ENCODE results near the gene SPOP.

SPOP gene

DNA sequence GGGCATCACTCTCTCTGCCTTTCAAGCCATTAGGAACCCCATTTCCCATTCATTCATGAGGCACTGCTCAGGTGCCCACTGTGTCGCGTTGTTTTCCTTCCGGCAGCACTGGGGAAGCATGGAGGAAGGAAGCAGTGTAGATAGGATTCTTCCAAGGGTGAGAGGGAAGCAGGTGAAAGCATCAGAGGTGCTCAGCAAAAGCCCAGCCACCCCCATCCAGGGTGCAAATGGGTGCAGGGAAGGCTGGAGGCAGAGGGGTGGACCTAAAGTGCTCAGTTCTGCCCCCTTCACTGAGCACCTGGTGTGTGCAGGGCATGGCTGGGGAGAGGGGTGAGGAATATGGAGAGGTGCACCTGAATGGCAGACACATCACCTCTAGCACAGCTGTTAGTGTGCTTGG lies 105.7 kb downstream of the SPOP start:
- TF ChIP-seq TAF1 (IDR thresholded peaks at IDR 0.05; ENCODE audit: borderline replicate concordance, insufficient read depth, low read length) (no peak), FOXP2 (optimal IDR thresholded peaks at IDR 0.05; ENCODE audit: borderline replicate concordance, extremely low read depth, extremely low read length, insufficient read depth) (no peak), SIN3A (IDR thresholded peaks at IDR 0.05; ENCODE audit: borderline replicate concordance, insufficient read depth, low read length) (no peak)

DNA sequence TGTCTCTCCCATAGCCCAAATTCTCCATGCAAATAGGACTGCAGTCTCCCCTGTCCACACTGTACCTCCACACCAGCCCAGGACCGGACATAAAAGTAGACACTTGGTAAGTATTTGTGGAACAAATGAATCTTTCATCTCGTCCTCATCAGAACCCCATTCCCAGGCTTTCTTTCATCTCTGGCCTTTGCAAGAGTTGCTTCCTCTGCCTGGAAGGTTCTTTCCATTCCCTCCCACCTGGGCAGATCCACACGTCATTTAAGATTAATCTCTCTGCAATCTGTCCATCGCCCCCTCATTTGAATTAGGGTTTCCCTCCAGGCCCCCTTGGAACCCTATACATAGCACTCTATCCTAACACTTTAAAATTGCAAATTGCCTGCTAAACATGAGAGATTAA lies 106.1 kb downstream of the SPOP start:
- TF ChIP-seq SIN3A (IDR thresholded peaks at IDR 0.05; ENCODE audit: borderline replicate concordance, insufficient read depth, low read length) (no peak), POLR2AphosphoS5 (IDR thresholded peaks at IDR 0.05; ENCODE audit: low read depth, low read length) (no peak), FOXP2 (optimal IDR thresholded peaks at IDR 0.05; ENCODE audit: borderline replicate concordance, extremely low read depth, extremely low read length, insufficient read depth) (no peak), TAF1 (IDR thresholded peaks at IDR 0.05; ENCODE audit: borderline replicate concordance, insufficient read depth, low read length) (no peak)
- TF ChIP-seq, protein P1, sequence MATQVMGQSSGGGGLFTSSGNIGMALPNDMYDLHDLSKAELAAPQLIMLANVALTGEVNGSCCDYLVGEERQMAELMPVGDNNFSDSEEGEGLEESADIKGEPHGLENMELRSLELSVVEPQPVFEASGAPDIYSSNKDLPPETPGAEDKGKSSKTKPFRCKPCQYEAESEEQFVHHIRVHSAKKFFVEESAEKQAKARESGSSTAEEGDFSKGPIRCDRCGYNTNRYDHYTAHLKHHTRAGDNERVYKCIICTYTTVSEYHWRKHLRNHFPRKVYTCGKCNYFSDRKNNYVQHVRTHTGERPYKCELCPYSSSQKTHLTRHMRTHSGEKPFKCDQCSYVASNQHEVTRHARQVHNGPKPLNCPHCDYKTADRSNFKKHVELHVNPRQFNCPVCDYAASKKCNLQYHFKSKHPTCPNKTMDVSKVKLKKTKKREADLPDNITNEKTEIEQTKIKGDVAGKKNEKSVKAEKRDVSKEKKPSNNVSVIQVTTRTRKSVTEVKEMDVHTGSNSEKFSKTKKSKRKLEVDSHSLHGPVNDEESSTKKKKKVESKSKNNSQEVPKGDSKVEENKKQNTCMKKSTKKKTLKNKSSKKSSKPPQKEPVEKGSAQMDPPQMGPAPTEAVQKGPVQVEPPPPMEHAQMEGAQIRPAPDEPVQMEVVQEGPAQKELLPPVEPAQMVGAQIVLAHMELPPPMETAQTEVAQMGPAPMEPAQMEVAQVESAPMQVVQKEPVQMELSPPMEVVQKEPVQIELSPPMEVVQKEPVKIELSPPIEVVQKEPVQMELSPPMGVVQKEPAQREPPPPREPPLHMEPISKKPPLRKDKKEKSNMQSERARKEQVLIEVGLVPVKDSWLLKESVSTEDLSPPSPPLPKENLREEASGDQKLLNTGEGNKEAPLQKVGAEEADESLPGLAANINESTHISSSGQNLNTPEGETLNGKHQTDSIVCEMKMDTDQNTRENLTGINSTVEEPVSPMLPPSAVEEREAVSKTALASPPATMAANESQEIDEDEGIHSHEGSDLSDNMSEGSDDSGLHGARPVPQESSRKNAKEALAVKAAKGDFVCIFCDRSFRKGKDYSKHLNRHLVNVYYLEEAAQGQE (IDR thresholded peaks at IDR 0.05; ENCODE audit: insufficient read depth in 1 of 2, low read depth in 2 of 2, low read length in 2 of 2) = no peak

DNA sequence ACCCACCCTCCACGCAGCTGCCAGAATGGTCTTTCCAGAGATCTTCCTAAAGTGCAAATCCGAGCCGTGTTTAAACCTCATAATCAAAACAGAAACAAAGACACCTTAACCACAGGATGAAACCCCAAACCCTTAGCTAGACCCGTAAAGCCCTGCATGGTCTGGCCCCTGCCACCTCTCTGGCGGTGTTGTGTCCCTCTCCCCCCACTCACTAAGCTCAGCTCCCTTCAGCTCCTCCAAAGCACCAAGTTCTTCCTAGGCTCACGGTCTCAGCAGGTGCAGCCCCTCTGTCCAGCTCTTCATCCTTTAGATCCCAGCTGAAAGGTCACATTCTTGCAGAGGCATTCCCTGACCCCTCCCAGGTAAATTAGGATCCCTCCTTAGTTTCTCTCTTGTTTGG lies 106.6 kb downstream of the SPOP start:
- TF ChIP-seq SIN3A (IDR thresholded peaks at IDR 0.05; ENCODE audit: borderline replicate concordance, insufficient read depth, low read length) (no peak), FOXP2 (optimal IDR thresholded peaks at IDR 0.05; ENCODE audit: borderline replicate concordance, extremely low read depth, extremely low read length, insufficient read depth) (no peak), TAF1 (IDR thresholded peaks at IDR 0.05; ENCODE audit: borderline replicate concordance, insufficient read depth, low read length) (no peak), POLR2AphosphoS5 (IDR thresholded peaks at IDR 0.05; ENCODE audit: low read depth, low read length) (no peak)
- TF ChIP-seq, protein P1 (IDR thresholded peaks at IDR 0.05; ENCODE audit: insufficient read depth in 1 of 2, low read depth in 2 of 2, low read length in 2 of 2) = no peak

DNA sequence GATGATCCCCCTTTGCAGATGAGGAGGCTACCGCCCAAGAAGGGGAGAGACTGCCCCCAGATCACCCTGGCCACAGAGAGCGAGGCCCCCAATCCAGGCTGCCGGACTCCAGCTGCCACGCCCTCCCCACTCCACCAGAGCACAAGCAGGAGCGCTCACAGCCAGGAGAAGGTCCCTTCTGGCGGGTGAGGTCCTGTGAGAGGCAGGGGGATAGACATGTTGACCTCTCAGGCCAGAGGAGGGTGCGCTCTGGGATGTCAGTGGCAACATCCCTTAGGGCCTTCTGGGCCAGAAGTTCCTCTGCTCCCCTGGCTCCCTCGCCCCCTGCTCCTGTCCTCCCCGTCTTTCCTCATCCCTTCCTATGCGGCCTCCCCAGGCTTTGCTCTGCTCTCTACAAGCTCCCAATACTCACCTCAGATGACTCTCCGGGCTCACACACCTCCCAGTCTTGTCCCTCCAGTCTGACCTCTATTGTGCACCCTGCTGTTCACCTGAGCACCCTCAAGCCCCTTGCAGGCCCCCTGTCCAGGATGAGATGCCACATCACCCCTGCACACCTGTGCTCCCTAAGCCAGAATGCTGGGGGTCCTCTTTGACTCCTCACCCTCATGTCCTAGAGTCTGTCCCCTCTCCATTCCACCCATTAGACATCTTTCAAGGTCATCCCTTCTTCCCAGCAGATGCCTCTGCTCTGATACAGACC lies 107.2 kb downstream of the SPOP start:
- no peak for TF ChIP-seq FOXP2 (optimal IDR thresholded peaks at IDR 0.05; ENCODE audit: borderline replicate concordance, extremely low read depth, extremely low read length, insufficient read depth)
- TF ChIP-seq, protein P1 (IDR thresholded peaks at IDR 0.05; ENCODE audit: insufficient read depth in 1 of 2, low read depth in 2 of 2, low read length in 2 of 2) = no peak
- no peak for TF ChIP-seq SIN3A (IDR thresholded peaks at IDR 0.05; ENCODE audit: borderline replicate concordance, insufficient read depth, low read length)
- no peak for TF ChIP-seq TAF1 (IDR thresholded peaks at IDR 0.05; ENCODE audit: borderline replicate concordance, insufficient read depth, low read length)
- TF ChIP-seq POLR2AphosphoS5 (IDR thresholded peaks at IDR 0.05; ENCODE audit: low read depth, low read length) = no peak

DNA sequence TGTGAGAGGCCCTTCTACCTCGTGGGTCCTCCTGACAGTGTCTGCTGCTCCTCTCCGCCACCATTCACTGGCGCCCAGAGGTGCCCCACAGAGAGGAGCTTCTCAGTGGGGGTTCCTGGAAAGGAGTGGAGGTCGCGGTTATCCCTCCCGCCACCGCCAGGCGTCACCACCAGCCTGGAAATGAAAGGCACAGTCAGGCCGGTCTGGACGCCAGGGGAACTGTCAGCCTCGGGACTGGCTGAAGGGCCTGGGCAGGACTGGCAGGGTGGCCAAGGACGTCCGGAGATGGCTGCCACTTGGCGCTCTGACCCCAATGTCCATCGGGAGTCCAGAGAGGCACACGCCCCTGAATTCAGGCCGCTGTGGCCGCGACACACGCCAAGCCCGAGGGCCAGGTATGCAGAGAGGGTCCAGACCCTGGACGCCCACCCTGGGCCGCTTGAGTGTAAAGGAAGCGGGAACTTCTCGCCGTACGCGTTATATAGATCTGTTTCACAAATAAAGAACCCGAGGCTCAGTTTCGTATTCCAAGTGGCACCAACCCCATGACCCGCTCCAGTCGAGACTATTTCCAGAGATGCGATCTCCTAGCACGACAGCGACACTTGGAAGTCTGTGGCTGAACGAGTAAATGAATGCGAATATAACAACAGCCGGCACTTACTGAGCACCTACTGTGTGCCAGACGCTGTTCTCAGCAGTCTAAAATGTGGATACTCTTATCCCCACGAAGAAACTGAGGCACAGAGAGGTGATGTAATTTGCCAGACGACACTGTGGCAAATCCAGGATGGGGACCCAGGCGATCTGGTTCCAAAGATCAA lies 109.8 kb downstream of the SPOP start:
- TF ChIP-seq FOXP2 (optimal IDR thresholded peaks at IDR 0.05; ENCODE audit: borderline replicate concordance, extremely low read depth, extremely low read length, insufficient read depth) = peak; percentile 68
- TF ChIP-seq SIN3A (IDR thresholded peaks at IDR 0.05; ENCODE audit: borderline replicate concordance, insufficient read depth, low read length) = no peak
- no peak for TF ChIP-seq POLR2AphosphoS5 (IDR thresholded peaks at IDR 0.05; ENCODE audit: low read depth, low read length)
